GM21825 (cell line): ENCODE measurements around the gene CYB5B.
"Not testable (repeated sequence)": the region's sequence is repeated elsewhere in the genome, so short reads cannot be mapped to it uniquely, and the experiment has no call there.

ENCODE experiments used
- ATAC-seq: cut with Tn5 transposase; IDR thresholded peaks from one replicate; pipeline ENCODE4 v1.9.1; 2021; ENCODE audit warnings: mild to moderate bottlenecking, moderate library complexity; ENCODE audit not compliant: unreplicated experiment

The CYB5B gene

GRCh38 chr16:69407702-69408323, 16.6 kb upstream of the CYB5B start:
- ATAC-seq = no peak

GRCh38 chr16:69408475-69408874, 15.9 kb upstream of the CYB5B start:
- ATAC-seq = no peak

GRCh38 chr16:69410219-69410990, 14.0 kb upstream of the CYB5B start:
- ATAC-seq = no peak

- ATAC-seq = no peak
These were observed 13.1 kb upstream of the CYB5B start for GRCh38 chr16:69411064-69411985.

GRCh38 chr16:69412287-69412686, 12.1 kb upstream of the CYB5B start:
- ATAC-seq = no peak

- ATAC-seq = no peak
These were observed 11.3 kb upstream of the CYB5B start for GRCh38 chr16:69413045-69413664.

GRCh38 chr16:69417520-69418199, 6.8 kb upstream of the CYB5B start:
- no peak for ATAC-seq

GRCh38 chr16:69419956-69420355, 4.5 kb upstream of the CYB5B start:
- no peak for ATAC-seq

- ATAC-seq = no peak
These were observed 1.2 kb upstream of the CYB5B start for GRCh38 chr16:69423189-69423588.

- ATAC-seq = peak; percentile 13
These were observed 741 bp downstream of the CYB5B start for GRCh38 chr16:69424935-69425784.

GRCh38 chr16:69428652-69429051, 4.2 kb downstream of the CYB5B start:
- no peak for ATAC-seq

GRCh38 chr16:69429058-69429640, 4.7 kb downstream of the CYB5B start:
- not testable (repeated sequence) for ATAC-seq

- ATAC-seq = no peak
These were observed 7.6 kb downstream of the CYB5B start for GRCh38 chr16:69431948-69432468.

- ATAC-seq = no peak
These were observed 9.6 kb downstream of the CYB5B start for GRCh38 chr16:69434066-69434465.

GRCh38 chr16:69435977-69436820, 11.8 kb downstream of the CYB5B start:
- ATAC-seq = no peak

- no peak for ATAC-seq
These were observed 12.5 kb downstream of the CYB5B start for GRCh38 chr16:69436896-69437295.

- no peak for ATAC-seq
These were observed 14.0 kb downstream of the CYB5B start for GRCh38 chr16:69438465-69438864.

- ATAC-seq = no peak
These were observed 15.8 kb downstream of the CYB5B start for GRCh38 chr16:69440250-69440649.
